A673 (cell line): ENCODE results near the gene AKAP12. TPM values are rescaled to one million over a fixed set of nuclear protein-coding genes. Genes with fewer than 3 reads are reported as not detected.

Experiments
- BruUV-seq: library from RNA; stranded (reverse); fragments of 400-500 nt; replicated peaks from 2 replicates; lab custom pipeline; 2021; lab: Mats Ljungman, UMichigan
- CTCF ChIA-PET: fragments of 300-600 bp; sonication (Branson Sonifier 250); formaldehyde crosslinking; loops from one replicate; lab custom pipeline; 2022; ENCODE audit warnings: antibody characterized with exemption; lab: Charles Lee
- POLR2A ChIA-PET: fragments of 300-600 bp; sonication (Branson Sonifier 250); formaldehyde crosslinking; loops from one replicate; lab custom pipeline; 2022; ENCODE audit warnings: antibody characterized with exemption; ENCODE audit not compliant: low non-redundant PET; lab: Charles Lee
- DNase-seq: peaks from one replicate; pipeline ENCODE4 v3.0.0-alpha.2; 2015; ENCODE audit warnings: low spot score
- H3K27ac ChIP-seq: fragments of 200-600 bp; sonication (generic); 2 replicates; pipeline ENCODE4 v1.5.1; 2016; ENCODE audit warnings: mixed run types, low read depth, mild to moderate bottlenecking, mixed read lengths, antibody characterized with exemption, low read length; ENCODE audit not compliant: poor library complexity, severe bottlenecking
- H3K27me3 ChIP-seq: fragments of 200-600 bp; sonication (generic); replicated peaks from 2 replicates; pipeline ENCODE4 v1.6.1; 2017; ENCODE audit warnings: mixed run types, low read depth, mild to moderate bottlenecking, mixed read lengths, antibody characterized with exemption, low read length; ENCODE audit not compliant: insufficient read depth, poor library complexity
- H3K36me3 ChIP-seq: fragments of 200-600 bp; sonication (generic); 2 replicates; pipeline ENCODE4 v1.6.1; 2016; ENCODE audit warnings: mixed run types, mild to moderate bottlenecking, mixed read lengths, antibody characterized with exemption, low read length; ENCODE audit not compliant: insufficient read depth, poor library complexity, severe bottlenecking
- H3K4me1 ChIP-seq: fragments of 200-600 bp; sonication (generic); 2 replicates; pipeline ENCODE4 v1.6.1; 2017; ENCODE audit warnings: mixed run types, mild to moderate bottlenecking, mixed read lengths, antibody characterized with exemption, low read length; ENCODE audit not compliant: insufficient read depth, poor library complexity, severe bottlenecking
- H3K4me3 ChIP-seq: fragments of 200-600 bp; sonication (generic); 2 replicates; pipeline ENCODE4 v1.5.1; 2016; ENCODE audit warnings: low read depth, mixed run types, mild to moderate bottlenecking, mixed read lengths, low read length; ENCODE audit not compliant: poor library complexity, severe bottlenecking
- H3K9me3 ChIP-seq: fragments of 200-600 bp; sonication (generic); 2 replicates; pipeline ENCODE4 v1.6.1; 2016; ENCODE audit warnings: mixed run types, low read depth, mild to moderate bottlenecking, mixed read lengths, antibody characterized with exemption, low read length; ENCODE audit not compliant: poor library complexity, severe bottlenecking
- EZH2 ChIP-seq: fragments of 200-600 bp; sonication (generic); IDR thresholded peaks from 2 replicates; pipeline ENCODE4 v1.6.1; 2017; ENCODE audit warnings: borderline replicate concordance, low read depth, mild to moderate bottlenecking, mixed read lengths, antibody characterized with exemption, low read length; ENCODE audit not compliant: poor library complexity, severe bottlenecking
- intact Hi-C: fragments of 100-400 bp; cut with micrococcal nuclease; formaldehyde crosslinking; loops from one replicate; pipeline ENCODE4 v1.10.0; 2022; ENCODE audit not compliant: unreplicated experiment
- total RNA-seq: library from RNA; stranded (reverse); gene quantifications from 2 replicates; pipeline ENCODE4 v1.2.3, GENCODE V29; 2021
- TF ChIP-seq, protein P1 (sequence below): fragments of 300-800, 200-600 bp; sonication (generic); conservative IDR thresholded peaks from 2 replicates; pipeline ENCODE4 v1.5.1; 2017; ENCODE audit warnings: low read depth, mild to moderate bottlenecking, antibody characterized with exemption, low read length, moderate library complexity, mixed read lengths

Gene AKAP12
- total RNA-seq, 1 experiment from 2014 or later = 37.3 TPM

GRCh38 chr6:151279891-151280290 lies 40.1 kb downstream of the AKAP12 start:
- H3K4me3 ChIP-seq = no peak overlapping the region
- H3K4me1 ChIP-seq = peaks cover 16% of the 10 kb centered on the region
- H3K27ac ChIP-seq = no peak overlapping the region
- no peaks in the 10 kb centered on the region for H3K36me3 ChIP-seq
- TF ChIP-seq, protein P1, sequence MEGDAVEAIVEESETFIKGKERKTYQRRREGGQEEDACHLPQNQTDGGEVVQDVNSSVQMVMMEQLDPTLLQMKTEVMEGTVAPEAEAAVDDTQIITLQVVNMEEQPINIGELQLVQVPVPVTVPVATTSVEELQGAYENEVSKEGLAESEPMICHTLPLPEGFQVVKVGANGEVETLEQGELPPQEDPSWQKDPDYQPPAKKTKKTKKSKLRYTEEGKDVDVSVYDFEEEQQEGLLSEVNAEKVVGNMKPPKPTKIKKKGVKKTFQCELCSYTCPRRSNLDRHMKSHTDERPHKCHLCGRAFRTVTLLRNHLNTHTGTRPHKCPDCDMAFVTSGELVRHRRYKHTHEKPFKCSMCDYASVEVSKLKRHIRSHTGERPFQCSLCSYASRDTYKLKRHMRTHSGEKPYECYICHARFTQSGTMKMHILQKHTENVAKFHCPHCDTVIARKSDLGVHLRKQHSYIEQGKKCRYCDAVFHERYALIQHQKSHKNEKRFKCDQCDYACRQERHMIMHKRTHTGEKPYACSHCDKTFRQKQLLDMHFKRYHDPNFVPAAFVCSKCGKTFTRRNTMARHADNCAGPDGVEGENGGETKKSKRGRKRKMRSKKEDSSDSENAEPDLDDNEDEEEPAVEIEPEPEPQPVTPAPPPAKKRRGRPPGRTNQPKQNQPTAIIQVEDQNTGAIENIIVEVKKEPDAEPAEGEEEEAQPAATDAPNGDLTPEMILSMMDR = no peak
- no peak for TF ChIP-seq EZH2
- no peak for DNase-seq
- no peaks in the 10 kb centered on the region for H3K9me3 ChIP-seq
- intact Hi-C loops = no loop called here
- ChIA-PET CTCF (no interaction called here), POLR2A (no interaction called here)
- BruUV-seq = no TSS peak
- no peaks in the 10 kb centered on the region for H3K27me3 ChIP-seq

DNA sequence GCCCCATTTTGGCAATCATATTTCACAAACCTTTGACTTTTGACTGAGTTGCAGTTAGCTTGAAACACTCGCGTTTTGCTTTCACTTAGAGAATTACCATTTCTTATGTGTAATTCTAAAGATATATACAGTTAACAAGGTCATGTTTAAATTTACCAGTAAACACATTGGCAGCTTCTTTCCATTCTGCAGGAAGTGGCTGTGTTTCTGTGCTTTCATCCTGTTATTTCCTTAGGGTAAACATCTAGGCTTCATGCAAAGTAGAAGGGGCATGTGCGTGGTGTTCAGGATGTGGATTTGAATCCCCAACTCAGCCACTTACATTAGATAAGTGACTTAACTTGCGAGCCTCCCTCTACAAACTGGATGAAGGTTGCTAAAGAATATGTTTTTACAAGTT lies 41.1 kb downstream of the AKAP12 start:
- Histone ChIP-seq H3K4me1 (peaks cover 17% of the 10 kb centered on the region), H3K27ac (no peak overlapping the region), H3K36me3 (no peaks in the 10 kb centered on the region), H3K9me3 (no peaks in the 10 kb centered on the region), H3K27me3 (no peaks in the 10 kb centered on the region), H3K4me3 (no peak overlapping the region)
- BruUV-seq = no TSS peak
- intact Hi-C loops = no loop called here
- CTCF ChIA-PET = no interaction called here
- TF ChIP-seq, protein P1 = no peak
- no peak for TF ChIP-seq EZH2
- POLR2A ChIA-PET = no interaction called here
- DNase-seq = no peak

DNA sequence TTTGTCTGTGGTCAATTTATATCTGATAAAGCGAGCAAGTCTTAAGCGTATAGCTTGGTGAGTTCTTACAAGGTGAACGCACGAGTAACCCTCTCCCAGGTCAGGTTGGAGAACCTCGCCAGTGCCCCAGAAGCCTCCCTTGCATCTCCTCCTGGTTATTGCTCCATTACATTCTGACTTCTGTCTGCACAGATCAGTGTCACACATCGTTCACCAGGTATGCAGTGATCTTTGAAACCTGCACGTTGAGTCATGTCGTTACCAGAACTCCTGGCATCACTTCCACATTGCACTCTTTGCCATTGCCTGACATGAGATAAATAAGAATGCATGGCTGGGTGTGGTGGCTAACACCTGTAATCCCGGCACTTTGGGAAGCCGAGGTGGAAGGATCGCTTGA lies 44.2 kb downstream of the AKAP12 start:
- DNase-seq = no peak
- intact Hi-C loops = no loop called here
- Histone ChIP-seq H3K9me3 (no peaks in the 10 kb centered on the region), H3K36me3 (no peaks in the 10 kb centered on the region), H3K27me3 (no peaks in the 10 kb centered on the region), H3K4me1 (peaks cover 18% of the 10 kb centered on the region), H3K27ac (no peak overlapping the region), H3K4me3 (no peak overlapping the region)
- ChIA-PET POLR2A (no interaction called here), CTCF (no interaction called here)
- no TSS peak for BruUV-seq
- no peak for TF ChIP-seq EZH2
- TF ChIP-seq, protein P1 = no peak
